ENCODE results near the gene ENKUR.
"Not testable (repeated sequence)": the region's sequence is repeated elsewhere in the genome, so short reads cannot be mapped to it uniquely, and the experiment has no call there.

ENKUR gene

DNA sequence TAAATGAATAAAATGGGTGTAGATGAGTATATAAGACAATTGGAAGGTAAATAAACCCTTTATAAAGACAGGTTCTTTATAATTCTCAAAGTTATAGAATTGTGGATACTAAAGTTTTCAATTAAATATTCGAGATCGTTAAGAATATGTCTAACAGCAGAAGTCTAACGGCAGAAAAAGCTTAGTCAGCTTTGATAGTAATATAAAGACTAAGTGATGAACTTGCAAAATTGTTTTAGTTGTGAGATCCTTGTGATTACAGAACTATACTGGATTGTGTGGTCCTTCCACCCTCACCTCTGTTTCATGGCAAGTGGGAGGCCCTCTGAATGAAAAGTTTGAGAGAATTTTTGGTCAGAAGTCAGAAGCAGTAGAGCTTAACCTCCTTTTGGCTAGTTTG is 2.7 kb upstream of the ENKUR start:
- no peak for DNase-seq

DNA sequence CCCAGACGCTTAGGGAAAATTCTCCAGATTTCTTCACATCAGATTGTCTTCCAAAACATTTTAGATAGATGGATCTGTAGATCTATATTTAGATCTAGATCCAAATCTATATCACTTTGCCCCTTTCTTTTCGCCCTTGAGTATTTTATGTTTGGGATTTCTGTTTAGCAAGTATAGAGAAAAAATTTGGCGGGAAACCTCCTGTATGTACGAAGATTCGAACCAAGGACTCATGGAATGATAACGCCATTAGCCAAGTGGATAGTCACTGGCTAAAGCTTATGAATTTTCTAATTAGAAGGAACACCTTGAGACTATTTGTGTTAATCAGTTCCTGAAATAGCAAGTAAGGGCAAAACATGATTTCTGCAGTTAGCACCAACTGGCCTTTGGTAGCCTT is 1.7 kb upstream of the ENKUR start:
- no peak for DNase-seq

DNA sequence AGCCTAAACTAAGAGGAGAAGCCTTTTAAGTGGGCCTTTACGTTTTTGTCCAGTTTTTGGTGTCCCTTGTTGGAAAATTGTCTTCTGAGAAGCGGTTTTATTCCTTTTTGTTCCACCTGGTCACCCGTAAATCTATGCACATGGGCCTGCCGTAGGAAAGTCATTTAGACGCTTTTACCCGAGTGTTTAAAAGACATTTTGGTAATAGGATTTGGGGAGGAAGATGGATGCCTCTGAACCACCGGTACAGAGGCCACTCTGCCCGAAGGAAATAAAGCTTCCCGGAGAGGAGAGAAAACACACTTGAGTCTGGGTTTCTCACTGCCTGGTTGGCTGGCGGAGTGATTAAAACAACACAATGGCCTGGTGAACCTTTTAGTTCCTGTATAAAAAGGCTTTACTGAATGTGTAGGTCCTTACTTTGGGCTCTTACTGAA is 1.2 kb upstream of the ENKUR start:
- peak; percentile 14 for DNase-seq

DNA sequence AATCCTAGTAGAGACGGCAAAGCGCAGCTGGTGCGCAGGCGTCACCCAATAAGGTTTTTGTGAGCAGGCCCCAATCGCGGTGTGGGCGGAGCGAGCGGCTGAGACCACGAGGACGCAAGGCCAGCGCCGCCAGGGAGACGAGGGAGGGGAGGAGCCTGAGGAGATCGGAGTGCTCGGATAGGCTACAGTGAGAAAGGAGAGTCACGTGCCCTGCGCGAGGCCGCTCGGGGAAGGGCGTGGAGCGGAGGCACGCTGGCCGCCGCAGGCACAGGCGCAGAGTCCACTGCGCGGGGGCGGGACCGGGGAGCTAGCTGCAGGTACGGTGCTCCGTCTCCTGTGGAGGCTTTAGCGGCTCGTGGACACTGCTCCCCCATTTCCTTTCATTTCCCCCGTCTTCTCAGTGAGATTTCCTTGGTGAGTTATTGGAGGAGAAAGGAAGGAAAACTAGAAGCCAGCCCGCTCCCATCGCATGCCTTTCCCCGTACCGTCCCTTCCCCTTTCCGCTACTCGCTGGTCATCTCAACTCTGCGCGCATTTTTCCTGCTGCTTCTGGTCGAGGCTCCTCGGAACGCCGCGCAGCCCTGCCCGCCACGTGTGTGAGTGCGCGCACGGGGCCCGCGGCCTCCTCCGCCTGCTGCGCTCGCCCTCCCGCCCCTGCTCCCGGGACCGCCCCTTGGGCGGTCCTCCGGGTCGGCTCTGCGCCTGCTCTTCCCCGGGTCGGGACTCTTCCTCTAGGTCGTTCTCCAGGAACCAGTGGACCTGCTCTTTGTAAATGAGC is 607 bp upstream of the ENKUR start, which contains the start of gene THNSL1:
Gene THNSL1, plus strand, starts transcription at position 237 of the 778 bp plus-strand sequence. CDS start 6,612 bp downstream, outside the sequence.
- DNase-seq, result peak; percentile 94

DNA sequence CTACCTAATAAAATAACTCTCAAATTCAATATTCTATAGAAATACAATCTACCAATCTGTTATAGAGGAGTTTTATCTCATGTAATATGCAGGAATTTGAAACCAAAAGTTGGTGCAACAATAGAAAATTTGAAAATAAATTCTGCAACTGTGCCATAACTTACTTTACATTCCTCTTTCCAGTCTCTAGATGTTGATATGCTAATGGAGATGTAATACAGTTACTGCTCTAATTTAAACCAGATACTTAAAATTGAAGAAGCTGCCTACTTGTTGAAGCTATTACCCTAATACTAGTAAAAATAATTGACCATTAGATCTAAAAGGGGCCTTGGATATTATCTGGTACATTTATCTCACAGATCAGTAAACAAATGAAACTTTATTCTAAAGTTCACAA is 1.4 kb downstream of the ENKUR start:
- DNase-seq, result no peak

DNA sequence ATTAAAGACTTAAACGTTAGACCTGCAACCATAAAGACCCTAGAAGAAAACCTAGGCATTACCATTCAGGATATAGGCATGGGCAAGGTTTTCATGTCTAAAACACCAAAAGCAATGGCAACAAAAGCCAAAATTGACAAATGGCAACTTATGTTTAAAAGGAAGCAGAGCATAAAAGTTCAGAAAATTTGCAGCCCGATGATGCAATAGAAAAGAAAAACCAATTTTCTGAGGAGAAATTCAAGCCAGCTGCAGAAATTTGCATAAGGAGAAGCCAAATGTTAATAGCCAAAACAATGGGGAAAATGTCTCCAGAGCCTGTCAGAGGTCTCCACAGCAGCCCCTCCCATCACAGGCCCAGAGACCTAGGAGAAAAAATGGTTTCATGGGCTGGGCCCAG is 4.4 kb downstream of the ENKUR start:
- not testable (repeated sequence) for DNase-seq

DNA sequence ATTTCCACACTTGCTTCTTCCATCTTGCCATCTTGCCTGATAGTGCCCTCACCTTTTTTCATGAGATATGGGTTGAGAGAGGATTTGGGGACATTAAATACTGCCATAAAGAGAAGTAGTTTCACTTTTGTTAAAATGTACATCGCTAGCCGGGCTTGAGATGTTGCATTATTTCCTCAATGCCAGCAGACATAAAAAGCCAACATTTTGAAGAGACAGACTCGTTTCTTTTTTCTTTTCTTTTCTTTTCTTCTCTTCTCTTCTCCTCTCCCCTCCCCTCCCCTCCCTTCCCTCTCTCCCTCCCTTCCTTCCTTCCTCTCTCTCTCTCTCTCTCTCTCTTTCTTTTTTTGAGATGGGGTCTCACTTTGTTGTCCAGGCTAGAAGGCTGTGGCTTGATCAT is 17.9 kb downstream of the ENKUR start:
- DNase-seq, result no peak

DNA sequence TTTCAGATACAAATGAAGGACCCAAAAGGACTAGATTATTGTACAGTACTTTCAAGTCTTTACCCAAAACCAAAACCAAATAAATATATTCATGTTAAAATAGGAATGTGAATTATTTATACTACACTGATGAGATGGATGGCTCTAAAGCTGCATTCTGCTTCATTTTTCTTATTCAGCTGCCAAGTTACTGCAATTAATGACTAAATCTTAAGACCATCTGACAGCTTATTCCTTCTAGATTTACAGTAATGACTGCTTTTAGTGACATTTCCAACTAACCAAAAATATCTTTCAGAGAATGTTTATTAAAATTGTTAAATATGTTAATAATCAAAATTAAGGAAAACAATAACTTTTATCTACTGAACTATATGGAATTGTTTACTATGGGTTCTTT is 20.9 kb downstream of the ENKUR start:
- DNase-seq, result no peak

DNA sequence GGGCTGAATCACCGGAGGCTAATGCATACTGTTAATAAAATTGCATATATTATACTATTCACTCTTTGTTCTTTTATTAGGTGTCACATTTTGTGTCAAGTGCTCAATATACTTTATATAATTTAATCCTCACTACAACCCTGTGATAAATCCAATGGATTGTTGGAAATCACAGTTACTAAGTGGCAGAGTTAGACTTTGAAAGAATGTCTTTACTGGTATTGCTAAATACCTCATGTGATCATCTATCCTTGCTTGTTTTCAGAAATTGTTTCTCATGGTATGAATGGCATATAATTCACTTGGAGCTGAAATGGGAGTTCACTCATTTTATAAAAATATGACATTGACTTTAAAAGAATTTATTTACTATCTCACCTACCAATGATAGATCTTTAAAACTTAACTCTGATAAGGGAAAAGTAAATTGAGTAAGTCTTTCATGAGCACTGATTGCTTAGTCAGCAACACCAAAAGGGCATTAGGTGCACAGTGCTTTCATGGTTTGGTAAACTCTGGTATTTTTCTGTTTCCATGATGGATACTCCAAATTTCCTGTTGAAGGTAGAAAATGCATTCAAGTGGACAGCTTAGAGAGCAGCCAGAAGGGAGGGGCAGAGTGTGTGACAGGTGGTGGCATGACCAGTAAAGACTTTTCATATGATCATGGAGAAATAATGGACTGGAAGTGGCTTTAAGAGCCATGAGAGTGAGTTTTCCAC is 22.6 kb downstream of the ENKUR start:
- no peak for DNase-seq

DNA sequence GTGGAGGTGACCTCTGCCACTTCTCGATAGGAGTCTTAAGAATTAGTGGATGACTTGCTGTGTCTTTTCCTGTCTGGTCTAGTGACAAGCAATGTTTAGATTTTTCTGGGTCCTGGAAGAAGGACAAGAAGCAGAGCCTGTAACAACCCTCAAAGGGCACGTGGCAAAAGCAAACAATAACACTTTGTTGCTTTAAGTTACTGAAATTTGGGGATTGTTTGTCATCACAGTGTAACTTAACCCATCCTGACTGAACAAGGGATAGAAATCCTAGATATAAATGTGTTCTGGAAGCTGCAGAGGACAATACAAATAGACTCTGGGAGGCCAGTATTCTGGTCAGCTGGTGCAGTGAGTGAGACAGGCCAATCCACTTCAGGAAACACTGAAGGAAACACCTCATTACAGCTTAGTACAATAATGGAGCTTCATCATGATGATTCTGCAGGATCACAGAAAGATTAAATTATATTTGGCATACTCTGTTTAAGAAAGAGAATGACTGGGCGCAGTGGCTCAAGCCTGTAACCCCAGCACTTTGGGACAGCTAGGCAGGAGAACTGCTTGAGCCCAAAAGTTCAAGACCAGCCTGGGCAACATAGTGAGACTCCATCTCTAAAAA is 23.3 kb downstream of the ENKUR start:
- no peak for DNase-seq

DNA sequence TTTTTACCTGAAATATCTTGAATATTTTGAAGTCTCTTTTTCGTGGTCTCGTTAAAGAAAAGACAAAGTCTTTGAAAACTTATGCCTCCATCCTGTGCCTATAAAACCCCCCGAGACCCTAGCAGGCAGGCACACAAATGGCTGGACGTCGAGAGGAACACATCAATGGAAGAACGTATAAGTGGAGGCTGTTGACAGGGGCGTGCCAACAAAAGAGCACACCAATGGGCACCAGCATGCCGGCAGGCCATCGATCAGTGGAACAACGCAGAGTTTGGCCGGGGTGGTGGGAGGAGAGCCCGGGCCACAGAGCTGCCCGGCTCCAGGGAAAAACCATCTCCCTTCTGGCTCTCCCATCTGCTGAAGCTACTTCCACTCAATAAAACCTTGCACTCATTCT is 24.7 kb downstream of the ENKUR start:
- no peak for DNase-seq

DNA sequence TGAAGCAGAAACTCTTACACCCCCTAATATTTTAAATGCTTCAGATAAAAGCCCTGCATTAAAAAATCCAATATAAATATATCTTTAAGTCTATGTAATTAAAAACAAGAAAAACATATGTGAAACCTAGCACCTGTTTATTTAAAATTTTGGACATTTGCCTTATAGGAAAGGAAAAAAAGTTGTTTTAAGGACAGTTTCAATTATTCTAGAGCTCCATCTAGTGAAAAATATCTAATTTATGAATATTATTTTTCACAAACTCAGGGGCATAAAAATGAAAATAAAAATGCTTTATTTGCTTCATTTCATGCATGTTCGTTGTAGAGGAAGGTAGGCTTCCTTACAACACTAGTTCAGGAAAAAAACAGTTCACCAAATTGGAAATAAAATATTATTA is 26.1 kb downstream of the ENKUR start:
- no peak for DNase-seq

DNA sequence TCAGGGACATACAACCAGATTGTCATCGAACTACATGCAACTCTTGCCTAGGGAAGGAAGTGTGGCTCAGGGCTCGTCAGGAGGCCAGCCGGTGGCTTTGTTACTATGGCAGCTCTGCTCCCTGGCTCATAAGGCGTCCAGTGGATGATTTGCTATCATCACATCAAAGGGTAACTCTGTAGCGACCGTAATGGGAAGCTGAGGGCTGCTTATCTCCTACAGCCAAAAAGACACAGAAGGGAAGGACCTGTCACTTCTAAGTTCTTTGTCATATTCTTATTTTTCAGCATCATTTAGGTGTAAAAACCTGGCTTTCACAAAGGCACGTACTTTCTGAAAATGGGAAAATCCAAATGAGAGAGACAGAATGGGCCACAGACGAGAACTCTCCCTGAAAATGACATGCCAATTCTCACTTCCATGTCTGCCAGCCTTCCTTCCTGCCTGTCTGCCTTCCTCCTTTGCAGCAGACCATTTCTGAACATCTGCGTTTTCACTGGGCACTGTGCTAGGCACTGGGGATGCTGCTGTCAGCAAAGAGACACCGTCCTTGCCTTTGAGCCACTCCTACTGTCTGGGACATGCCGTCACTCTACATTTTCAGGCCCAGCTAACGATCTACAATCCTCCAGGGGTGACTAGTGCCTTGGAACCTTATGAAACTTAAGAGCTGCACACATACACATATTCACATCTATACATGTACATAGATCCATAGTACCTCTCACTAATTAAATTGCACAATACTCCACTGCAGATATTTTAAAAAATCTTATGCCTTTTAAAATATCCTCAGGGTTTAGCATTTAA is 26.9 kb downstream of the ENKUR start:
- no peak for DNase-seq

DNA sequence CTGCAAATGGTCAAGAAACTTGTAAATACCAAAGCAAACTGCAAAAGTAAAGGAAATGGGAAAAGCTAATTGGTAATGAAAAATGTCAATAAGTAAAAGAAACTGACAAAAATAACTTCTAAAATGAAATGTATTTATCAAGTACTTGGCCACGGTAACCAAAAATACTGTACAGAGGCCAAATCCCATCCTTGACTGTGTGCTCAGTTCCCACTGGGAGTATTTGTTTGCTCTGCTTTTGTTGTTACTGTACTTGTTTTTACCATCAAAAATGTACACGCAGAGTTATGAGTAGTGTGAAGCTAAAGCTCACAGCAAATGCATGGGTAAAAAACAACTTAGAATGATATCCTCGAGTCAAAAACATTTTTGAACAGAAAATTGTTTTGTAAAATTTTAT is 31.1 kb downstream of the ENKUR start:
- DNase-seq, result no peak

DNA sequence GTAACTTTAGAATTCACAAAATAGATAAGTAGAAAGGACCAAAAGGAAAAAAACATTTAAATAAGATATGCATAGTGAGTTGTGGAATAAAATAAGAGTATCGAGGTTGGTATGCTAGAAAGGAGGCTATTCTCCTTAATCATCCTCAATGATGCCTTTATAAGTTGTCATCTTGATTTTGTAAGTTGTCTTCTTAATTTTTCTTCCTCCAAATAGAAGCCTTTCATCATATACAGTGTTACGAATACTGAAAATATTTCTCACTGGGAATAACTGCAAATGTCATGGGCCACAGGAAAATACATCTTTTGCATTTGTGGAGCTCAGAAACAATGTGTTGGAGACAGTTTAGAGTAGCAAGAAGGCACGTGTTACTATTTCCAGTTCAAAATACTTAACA is 32.0 kb downstream of the ENKUR start:
- no peak for DNase-seq

DNA sequence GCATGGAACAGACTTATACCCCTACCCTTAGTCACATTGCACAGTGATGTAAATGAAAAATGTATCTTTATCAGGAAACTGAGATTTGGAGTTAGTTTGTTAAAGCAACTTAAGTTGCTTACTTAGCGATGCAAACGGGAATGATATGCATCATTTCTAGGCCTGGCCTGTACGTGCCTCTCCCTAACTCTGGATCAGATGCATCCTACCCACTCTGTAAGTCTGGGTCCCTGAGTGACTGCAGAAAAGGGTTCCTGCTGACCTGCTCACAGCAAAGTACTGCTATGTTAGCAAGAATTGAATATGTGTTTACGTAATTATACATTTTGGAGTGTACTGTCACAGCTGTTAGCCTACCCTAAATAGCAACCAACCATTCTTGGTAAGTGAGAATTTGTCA is 32.8 kb downstream of the ENKUR start:
- no peak for DNase-seq

DNA sequence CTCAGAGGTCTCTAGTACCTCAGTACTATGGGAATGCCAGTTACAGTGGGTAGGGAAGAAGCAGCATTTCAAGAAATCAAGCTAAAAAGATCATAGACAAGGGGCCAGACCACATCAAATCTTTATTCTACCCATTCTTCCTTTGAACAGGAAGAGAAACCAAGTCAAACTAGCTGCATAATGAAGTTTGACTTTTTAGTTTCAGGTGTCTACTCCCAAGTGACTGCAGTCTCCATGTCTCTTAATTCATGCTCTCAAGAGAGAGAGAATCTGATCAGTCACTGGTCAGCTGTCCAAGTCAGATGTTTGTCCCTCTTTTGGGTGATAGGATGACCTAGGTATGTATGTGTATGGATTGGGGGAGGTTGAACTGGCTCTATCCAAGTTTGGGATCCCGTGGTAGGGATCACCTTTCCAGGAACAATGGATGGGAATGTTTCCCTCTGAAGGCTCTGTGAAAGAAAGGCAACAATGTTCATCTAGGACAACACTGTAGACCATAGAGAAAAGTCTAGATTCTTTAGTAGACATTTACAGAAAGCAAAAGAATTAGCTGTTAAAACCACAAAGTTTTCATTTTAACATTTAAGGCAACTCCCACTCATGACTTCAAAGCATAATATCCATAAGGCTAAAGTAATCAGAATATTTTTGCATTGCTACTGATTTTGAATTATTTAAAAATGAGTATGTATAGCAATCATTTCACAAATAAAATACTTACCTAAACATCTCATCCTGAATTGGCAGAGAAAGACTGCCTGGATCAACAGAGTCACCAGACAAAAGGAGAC is 33.4 kb downstream of the ENKUR start:
- DNase-seq, result no peak

DNA sequence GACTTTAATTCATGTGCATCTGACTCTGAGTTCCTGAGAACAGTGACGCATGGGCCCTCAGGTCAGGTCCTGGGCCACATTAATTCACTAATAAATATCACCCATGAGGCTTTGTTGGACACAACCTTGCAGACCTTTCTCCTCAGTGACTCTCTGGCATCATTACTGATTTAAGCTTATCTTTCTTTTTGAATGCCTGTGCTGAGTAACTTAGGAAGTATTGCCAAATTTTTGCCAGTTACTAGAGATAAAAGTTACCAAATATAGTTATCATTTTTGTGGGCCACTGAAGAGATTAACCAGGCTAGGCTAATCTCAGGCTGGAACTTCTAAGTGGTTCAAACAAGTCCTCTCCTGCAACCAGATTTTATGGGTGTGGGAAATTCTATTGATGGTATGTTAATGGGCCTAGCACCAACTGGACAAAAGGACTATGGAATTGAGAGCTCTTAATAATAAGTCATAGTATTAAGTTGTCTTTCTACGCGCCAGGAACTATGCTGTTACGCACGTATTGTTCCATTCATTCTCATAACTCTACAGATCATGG is 34.7 kb downstream of the ENKUR start:
- no peak for DNase-seq

DNA sequence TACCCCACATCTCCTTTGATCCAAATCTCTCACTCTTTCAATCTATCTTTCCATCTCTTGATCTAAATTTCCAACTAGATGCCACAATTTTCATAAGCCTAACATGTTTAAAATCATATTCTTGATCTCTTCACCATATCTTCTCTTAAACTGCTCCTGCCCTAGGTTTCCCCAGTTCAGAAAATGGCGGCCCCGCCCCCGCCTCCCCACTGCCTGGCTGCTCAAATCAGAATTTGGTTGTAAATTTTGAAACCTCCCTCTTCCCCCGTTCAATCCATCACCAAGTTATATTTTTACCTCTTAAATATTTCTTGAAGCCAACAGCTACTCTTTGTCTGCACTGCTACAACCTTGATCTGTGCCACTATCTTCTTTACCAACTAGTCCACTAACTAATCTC is 36.3 kb downstream of the ENKUR start:
- no peak for DNase-seq

DNA sequence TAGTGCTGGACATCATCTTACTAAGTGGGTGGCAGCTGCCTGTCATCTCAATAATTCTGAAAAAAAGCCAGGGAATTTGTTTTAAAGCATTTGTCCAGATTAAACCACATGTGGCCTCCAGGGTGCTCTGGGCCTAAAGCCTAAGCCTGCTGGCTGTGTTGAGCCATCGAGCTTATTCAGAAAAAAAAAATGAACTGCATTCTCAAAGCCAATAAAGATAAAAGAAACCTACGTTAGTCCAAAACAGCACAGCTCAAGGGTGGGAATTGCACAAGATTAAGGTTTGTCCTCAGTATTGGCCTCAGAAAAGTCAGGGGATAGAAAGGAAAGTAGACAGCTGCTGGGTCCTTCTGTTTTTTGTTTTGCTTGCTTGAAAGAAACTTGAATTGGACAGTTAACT is 41.0 kb downstream of the ENKUR start:
- DNase-seq, result no peak

DNA sequence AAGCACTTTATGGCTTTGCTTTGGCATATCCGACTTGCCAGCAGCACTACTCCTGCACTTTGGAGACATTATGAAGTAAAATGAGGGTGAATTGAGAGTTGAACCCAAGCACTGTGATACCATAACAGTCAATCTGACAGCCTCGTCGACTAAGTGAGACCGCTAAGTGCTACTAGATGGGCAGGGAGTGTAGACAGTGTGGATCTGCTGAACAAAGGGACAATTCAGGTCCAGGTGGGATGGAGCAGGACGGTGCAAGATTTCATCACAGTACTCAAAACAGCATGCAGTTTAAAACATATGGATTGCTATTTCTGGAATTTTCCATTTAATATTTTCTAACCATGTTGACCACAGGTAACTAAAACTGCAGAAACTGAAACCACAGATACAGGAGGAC is 42.8 kb downstream of the ENKUR start:
- DNase-seq, result no peak

DNA sequence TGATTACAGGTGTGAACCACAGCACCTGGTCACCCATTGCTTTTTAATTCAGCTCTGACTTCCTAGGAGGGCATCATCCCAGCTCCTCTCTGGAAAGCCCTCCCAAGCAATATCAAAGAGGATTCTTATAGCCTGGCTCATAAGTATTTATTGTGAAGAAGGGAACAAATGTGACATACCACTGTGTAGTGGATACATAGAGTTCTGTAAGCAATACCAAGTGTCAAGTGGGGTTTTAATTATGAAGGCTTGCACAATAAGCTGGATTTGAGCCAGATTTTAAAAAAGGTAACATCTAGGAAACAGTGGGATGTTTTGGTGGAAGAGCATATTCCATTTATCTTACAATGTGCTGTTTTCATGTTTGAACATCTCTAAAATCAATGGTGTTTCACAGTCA is 44.6 kb downstream of the ENKUR start:
- DNase-seq, result no peak

Measured in DMS153 (cell line).